ENCODE data around the gene ADGRG2.

- TF ChIP-seq CTCF (tag by site-specific recombination; IDR thresholded peaks at IDR 0.05) (no peak), YY1 (tag by site-specific recombination; IDR thresholded peaks at IDR 0.05) (no peak), ZNF670 (tag by site-specific recombination; IDR thresholded peaks at IDR 0.05; ENCODE audit: low read depth) (no peak), ZBTB17 (tag by site-specific recombination; IDR thresholded peaks at IDR 0.05) (no peak), ZNF830 (tag by site-specific recombination; IDR thresholded peaks at IDR 0.05; ENCODE audit: low read depth) (no peak), ZNF146 (tag by site-specific recombination; IDR thresholded peaks at IDR 0.05) (no peak), ZEB2 (tag by site-specific recombination; IDR thresholded peaks at IDR 0.05) (no peak), ZNF112 (tag by site-specific recombination; IDR thresholded peaks at IDR 0.05) (no peak), REST (tag by site-specific recombination; IDR thresholded peaks at IDR 0.05) (no peak), KLF10 (tag by site-specific recombination; IDR thresholded peaks at IDR 0.05) (no peak), ZNF514 (tag by site-specific recombination; IDR thresholded peaks at IDR 0.05) (no peak)
These were observed 175.7 kb downstream of the ADGRG2 start for GRCh38 chrX:18946611-18947010.

Data from HEK293 (cell line).